Articular chondrocyte of knee joint (primary cell): ENCODE data around the gene LGALS7. TPM values are rescaled to one million over a fixed set of nuclear protein-coding genes. Genes with fewer than 3 reads are reported as not detected.

ENCODE experiments used
- small RNA-seq: library from RNA; depleted of rRNA; stranded (forward); fragments of <200 nt; gene quantifications from one replicate; pipeline ENCODE3, GENCODE V24; 2012
- total RNA-seq: library from RNA; depleted of rRNA; stranded (reverse); fragments of >200 nt; gene quantifications from 2 replicates; pipeline ENCODE4 v1.2.3, GENCODE V29; 2012

LGALS7 gene
- total RNA-seq = not detected in 2 replicates

GRCh38 chr19:38773469-38774177, at the start of gene LGALS7:
Gene LGALS7 (minus strand): TSS chr19:38773517. CDS start chr19:38773492, 25 bp downstream.

DNA sequence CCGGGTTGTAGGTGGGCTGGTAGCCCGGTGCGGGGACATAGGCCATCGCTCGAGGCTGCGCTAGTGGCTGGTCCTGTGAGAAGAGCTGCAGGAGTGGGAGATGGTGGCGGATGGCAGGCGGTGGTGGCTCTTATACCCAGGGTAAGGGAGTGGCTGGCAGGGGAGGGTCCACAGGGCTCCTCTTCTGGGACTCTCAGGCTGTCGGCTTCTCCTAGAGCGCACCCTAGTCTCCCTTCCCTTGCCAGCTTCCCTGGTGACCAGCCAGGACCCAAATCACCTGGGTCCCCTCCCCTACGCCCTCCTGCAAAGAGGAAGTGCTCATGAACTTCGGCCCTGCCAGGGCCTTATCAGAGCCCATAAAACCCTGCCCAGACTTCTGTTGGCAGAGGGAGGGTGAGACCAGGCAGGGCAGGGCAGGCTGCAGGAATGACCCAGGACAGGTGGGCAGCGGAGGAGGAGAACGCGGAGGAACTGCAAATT, 39.6 kb upstream of the LGALS7 start, which contains the start of gene LGALS4:
TSS of gene LGALS4 (minus strand) at position 105 of the 480 bp plus-strand sequence. CDS start at position 46, 59 bp downstream.

DNA sequence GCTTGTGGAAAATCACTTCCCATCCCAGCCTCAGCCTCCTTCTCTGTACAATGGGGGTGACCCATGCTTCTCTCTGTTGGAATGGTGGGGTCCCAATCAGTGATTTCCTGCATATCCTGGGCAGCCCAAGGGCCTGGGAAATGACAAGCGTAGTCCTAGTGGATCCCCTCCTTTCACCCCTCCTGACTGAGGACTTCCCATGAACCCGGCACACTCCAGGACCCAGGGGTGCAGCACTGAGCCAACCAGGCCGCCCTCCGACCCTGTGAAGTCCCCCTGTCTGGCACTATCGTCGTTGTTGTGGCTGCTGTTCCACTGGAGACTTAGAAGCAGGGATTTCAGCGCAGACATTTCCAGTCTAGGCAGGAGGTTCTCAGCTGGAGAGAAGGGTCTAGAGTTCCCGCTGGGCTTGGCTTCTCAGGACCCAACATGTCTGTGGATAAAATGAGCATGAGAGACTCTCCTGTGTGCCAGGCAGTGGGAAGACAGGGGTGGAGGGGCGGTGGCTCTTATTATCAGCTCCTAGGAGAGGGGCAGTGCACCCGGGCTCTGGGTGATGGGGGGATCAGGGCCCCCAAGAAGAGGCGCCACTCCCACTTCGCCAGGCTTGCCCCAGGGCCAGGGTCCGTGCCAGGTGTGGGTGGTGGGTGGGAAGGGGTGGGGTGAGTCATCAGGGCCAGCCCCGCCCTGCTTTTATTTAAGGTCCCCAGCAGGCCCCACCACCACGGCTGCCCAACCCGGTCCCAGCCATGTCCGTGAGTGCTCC, 15.3 kb upstream of the LGALS7 start, which contains the start of gene LGALS7B:
TSS of gene LGALS7B (plus strand) at position 723 of the 766 bp plus-strand sequence. CDS start at position 750, 27 bp downstream.

DNA sequence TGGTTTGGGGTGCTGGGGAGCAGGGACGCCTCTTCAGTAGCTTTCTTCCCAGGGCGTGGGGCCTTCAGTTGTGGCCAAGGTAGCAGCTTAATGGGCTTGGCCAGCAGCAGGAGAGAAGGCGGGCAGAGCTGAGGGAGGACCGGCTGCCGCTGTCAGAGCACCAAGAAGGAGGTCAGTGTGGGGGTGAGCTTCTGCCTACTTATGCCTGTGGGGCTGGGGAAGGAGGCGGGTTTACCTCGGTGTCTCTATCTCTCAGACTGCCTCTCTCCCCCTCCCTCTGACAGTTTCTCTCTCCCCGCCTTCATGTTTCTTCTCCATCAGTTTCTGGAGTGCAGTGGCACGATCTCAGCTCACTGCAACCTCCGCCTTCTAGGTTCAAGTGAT, 29.0 kb downstream of the LGALS7 start, which contains the start of gene CAPN12:
TSS of gene CAPN12 (minus strand) at position 177 of the 384 bp plus-strand sequence. CDS start 309 bp downstream, outside the sequence.

Small RNAs within 50 kb of the gene (small RNA-seq; reads per million reads assigned to genes)
- gene RNU6-140P = not detected

Other genes with a start within 250 kb of the LGALS7 start
- gene MAP4K1, start 155.6 kb downstream of the LGALS7 start, total RNA-seq = 0.86 TPM in 1 of 2 replicates, not detected in the other
- gene EIF3K, start 154.3 kb downstream of the LGALS7 start, total RNA-seq = 297 and 356 TPM in 2 replicates
- 353 and 412 TPM in 2 replicates for gene ACTN4, start 125.9 kb downstream of the LGALS7 start, total RNA-seq
- gene CAPN12, start 29.0 kb downstream of the LGALS7 start, total RNA-seq = 0.13 and 0.43 TPM in 2 replicates
- gene LGALS7B, start 15.7 kb upstream of the LGALS7 start, total RNA-seq = not detected in 2 replicates
- 0.22 TPM in 1 of 2 replicates, not detected in the other for gene LGALS4, start 39.4 kb upstream of the LGALS7 start, total RNA-seq
- gene ECH1, start 58.3 kb upstream of the LGALS7 start, total RNA-seq = 27.8 and 28.0 TPM in 2 replicates
- 240 and 255 TPM in 2 replicates for gene HNRNPL, start 76.5 kb upstream of the LGALS7 start, total RNA-seq
- 3.6 and 3.9 TPM in 2 replicates for gene RINL, start 104.8 kb upstream of the LGALS7 start, total RNA-seq
- 41.7 and 49.8 TPM in 2 replicates for gene SIRT2, start 126.1 kb upstream of the LGALS7 start, total RNA-seq
- 7.8 TPM in 2 replicates for gene NFKBIB, start 126.5 kb upstream of the LGALS7 start, total RNA-seq
- gene CCER2, start 138.7 kb upstream of the LGALS7 start, total RNA-seq = not detected in 2 replicates
- gene SARS2, start 157.2 kb upstream of the LGALS7 start, total RNA-seq = 10.2 and 14.1 TPM in 2 replicates
- gene MRPS12, start 157.4 kb upstream of the LGALS7 start, total RNA-seq = 17.1 and 19.2 TPM in 2 replicates
- gene FBXO17, start 202.2 kb upstream of the LGALS7 start, total RNA-seq = 28.4 and 30.3 TPM in 2 replicates